ENCODE results near the gene KIAA1549.
"Not testable (repeated sequence)": the region's sequence is repeated elsewhere in the genome, so short reads cannot be mapped to it uniquely, and the experiment has no call there.

DNA sequence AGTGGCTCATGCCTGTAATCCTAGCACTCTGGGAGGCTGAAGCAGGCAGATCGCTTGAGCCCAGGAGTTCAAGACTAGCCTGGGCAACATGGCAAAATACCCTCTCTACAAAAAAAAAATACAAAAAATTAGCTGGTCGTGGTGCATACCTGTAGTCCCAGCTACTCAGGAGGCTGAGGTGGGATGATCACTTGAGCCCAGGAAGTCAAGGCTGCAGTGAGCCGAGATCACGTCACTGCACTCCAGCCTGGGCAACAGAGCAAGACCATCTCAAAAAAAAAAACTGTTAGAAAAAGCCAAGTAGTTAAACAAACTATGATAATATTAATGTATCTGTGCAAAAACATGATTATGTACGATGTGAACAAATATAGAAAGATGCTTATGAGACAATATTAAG, 44.7 kb upstream of the KIAA1549 start:
- TF ChIP-seq, protein P1, sequence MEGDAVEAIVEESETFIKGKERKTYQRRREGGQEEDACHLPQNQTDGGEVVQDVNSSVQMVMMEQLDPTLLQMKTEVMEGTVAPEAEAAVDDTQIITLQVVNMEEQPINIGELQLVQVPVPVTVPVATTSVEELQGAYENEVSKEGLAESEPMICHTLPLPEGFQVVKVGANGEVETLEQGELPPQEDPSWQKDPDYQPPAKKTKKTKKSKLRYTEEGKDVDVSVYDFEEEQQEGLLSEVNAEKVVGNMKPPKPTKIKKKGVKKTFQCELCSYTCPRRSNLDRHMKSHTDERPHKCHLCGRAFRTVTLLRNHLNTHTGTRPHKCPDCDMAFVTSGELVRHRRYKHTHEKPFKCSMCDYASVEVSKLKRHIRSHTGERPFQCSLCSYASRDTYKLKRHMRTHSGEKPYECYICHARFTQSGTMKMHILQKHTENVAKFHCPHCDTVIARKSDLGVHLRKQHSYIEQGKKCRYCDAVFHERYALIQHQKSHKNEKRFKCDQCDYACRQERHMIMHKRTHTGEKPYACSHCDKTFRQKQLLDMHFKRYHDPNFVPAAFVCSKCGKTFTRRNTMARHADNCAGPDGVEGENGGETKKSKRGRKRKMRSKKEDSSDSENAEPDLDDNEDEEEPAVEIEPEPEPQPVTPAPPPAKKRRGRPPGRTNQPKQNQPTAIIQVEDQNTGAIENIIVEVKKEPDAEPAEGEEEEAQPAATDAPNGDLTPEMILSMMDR (IDR thresholded peaks at IDR 0.05; ENCODE audit: insufficient read depth, low read length, poor library complexity, severe bottlenecking): not testable (repeated sequence)
- not testable (repeated sequence) for TF ChIP-seq EZH2phosphoT487 (conservative IDR thresholded peaks at IDR 0.05; ENCODE audit: low read length)
